ENCODE measurements around the gene F8A2. TPM values are rescaled to one million over a fixed set of nuclear protein-coding genes. Genes with fewer than 3 reads are reported as not detected.

Gene F8A2
- total RNA-seq, 1 experiment from 2014 or later, result not detected

- no peaks in the 10 kb centered on the region for H3K36me3 Mint-ChIP-seq (ENCODE audit: insufficient read depth, unreplicated experiment)
- TF ChIP-seq, protein P1, sequence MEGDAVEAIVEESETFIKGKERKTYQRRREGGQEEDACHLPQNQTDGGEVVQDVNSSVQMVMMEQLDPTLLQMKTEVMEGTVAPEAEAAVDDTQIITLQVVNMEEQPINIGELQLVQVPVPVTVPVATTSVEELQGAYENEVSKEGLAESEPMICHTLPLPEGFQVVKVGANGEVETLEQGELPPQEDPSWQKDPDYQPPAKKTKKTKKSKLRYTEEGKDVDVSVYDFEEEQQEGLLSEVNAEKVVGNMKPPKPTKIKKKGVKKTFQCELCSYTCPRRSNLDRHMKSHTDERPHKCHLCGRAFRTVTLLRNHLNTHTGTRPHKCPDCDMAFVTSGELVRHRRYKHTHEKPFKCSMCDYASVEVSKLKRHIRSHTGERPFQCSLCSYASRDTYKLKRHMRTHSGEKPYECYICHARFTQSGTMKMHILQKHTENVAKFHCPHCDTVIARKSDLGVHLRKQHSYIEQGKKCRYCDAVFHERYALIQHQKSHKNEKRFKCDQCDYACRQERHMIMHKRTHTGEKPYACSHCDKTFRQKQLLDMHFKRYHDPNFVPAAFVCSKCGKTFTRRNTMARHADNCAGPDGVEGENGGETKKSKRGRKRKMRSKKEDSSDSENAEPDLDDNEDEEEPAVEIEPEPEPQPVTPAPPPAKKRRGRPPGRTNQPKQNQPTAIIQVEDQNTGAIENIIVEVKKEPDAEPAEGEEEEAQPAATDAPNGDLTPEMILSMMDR (IDR thresholded peaks at IDR 0.05; ENCODE audit: unreplicated experiment), result no peak
- H3K27ac Mint-ChIP-seq (ENCODE audit: low read depth, unreplicated experiment), result no peak overlapping the region
- intact Hi-C loops (cut with micrococcal nuclease), result no loop called here
- no peaks in the 10 kb centered on the region for H3K4me1 Mint-ChIP-seq (ENCODE audit: insufficient read depth, unreplicated experiment)
- no peak for DNase-seq (ENCODE audit: unreplicated experiment)
- CTCF ChIA-PET, result no interaction called here
- BruUV-seq (replicated peaks), result no TSS peak
- no peak overlapping the region for H3K4me3 Mint-ChIP-seq (ENCODE audit: unreplicated experiment)
- no peaks in the 10 kb centered on the region for H3K27me3 Mint-ChIP-seq (ENCODE audit: insufficient read depth, unreplicated experiment)
- POLR2A ChIA-PET, result no interaction called here
- H3K9me3 Mint-ChIP-seq (ENCODE audit: unreplicated experiment), result peaks cover 9% of the 10 kb centered on the region
Measured at GRCh38 chrX:155417769-155418168, 35.9 kb downstream of the F8A2 start.

Small RNAs within 50 kb of the gene (microRNA-seq; reads per million reads assigned to microRNA genes)
- gene MIR1184-2, result not detected

Other genes starting within 250 kb of the F8A2 start
- 60.5 and 62.9 TPM in 2 replicates for gene VBP1, start 165.6 kb upstream of the F8A2 start, total RNA-seq (2022)
- 5.0 and 6.0 TPM in 2 replicates for gene RAB39B, start 117.6 kb upstream of the F8A2 start, total RNA-seq (2022)
- 6.0 and 9.2 TPM in 2 replicates for gene CLIC2, start 47.5 kb upstream of the F8A2 start, total RNA-seq (2022)
- 2.8 and 4.0 TPM in 2 replicates for gene F8A3, start 76.5 kb downstream of the F8A2 start, total RNA-seq (2022)
- gene SPRY3, start 230.5 kb downstream of the F8A2 start, total RNA-seq (2022), result 0.79 and 1.1 TPM in 2 replicates
- gene TMLHE, start 230.9 kb downstream of the F8A2 start, total RNA-seq (2022), result 16.5 and 19.0 TPM in 2 replicates